Muscle of leg (tissue), 11 donors: ENCODE data around the gene POC1B. TPM values are rescaled to one million over a fixed set of nuclear protein-coding genes. Genes with fewer than 3 reads are reported as not detected.

Experiments used
- DNase-seq: peaks from one replicate; pipeline ENCODE4 v3.0.0; 2013
- H3K27ac ChIP-seq: one replicate; pipeline ENCODE4 v1.5.1; 2013; ENCODE audit warnings: mild to moderate bottlenecking, low read length, control low read depth
- H3K27me3 ChIP-seq: one replicate; pipeline ENCODE4 v1.6.1; 2013; ENCODE audit warnings: low read length; ENCODE audit not compliant: control insufficient read depth, insufficient read depth
- H3K36me3 ChIP-seq: one replicate; pipeline ENCODE4 v1.6.1; 2013; ENCODE audit warnings: low read length; ENCODE audit not compliant: control insufficient read depth, insufficient read depth
- H3K4me1 ChIP-seq: one replicate; pipeline ENCODE4 v1.6.1; 2013; ENCODE audit warnings: low read length; ENCODE audit not compliant: control insufficient read depth, insufficient read depth
- H3K4me3 ChIP-seq: one replicate; pipeline ENCODE4 v1.5.1; 2013; ENCODE audit warnings: low read length, control low read depth
- H3K9me3 ChIP-seq: replicated peaks from 2 replicates; pipeline ENCODE4 v1.6.1; 2013; ENCODE audit warnings: low read depth, low read length; ENCODE audit not compliant: control insufficient read depth
- WGBS: methylation state at CpG from one replicate; pipeline ENCODE4 v1.1.5; 2013; ENCODE audit warnings: missing lambda C conversion rate; ENCODE audit not compliant: insufficient coverage; 5-methylcytosine and 5-hydroxymethylcytosine counted together
- polyA plus RNA-seq, 8 donors: library from polyadenylated mRNA; unstranded; fragments of 120-200 nt; gene quantifications; one replicate each; pipeline versions ENCODE4 v1.2.1 to v1.2.3, GENCODE V29; 2013; ENCODE audit warnings: inconsistent platforms in 1 of 8, low replicate concordance in 1 of 8; ENCODE audit not compliant: insufficient read length in 8 of 8, insufficient read depth in 1 of 8
- total RNA-seq: library from RNA; stranded (reverse); fragments of 120-200 nt; gene quantifications from one replicate; pipeline ENCODE4 v1.2.4, GENCODE V29; 2013

The POC1B gene
- total and polyA plus RNA-seq, 9 donors, result 6.4 to 15.9 (median 9.9) TPM

DNA sequence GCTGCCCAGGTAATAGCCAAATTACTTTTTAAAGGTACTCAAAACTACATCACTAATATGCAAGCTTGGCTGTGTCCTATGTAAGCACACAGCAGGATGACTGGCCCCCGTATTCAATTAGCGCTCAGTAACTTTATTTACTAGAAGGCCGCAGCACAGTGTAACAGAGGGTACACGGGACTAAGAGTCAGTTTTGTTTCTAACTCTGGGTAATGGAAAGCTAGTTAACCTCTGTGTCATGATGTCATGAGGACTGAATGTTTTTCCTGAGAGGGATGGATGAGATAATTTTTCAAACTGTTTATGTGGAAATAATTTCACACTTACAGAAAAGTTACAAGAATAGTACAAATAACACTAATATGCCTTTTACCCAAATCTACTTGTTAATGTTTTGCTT, 28.4 kb downstream of the POC1B start:
- WGBS, result 85% methylated on average over 2 of the region's 4 CpGs
- Histone ChIP-seq H3K9me3 (no peaks in the 10 kb centered on the region), H3K36me3 (no peaks in the 10 kb centered on the region), H3K4me3 (no peak overlapping the region), H3K27me3 (no peaks in the 10 kb centered on the region), H3K4me1 (no peaks in the 10 kb centered on the region), H3K27ac (no peak overlapping the region)
- no peak for DNase-seq

DNA sequence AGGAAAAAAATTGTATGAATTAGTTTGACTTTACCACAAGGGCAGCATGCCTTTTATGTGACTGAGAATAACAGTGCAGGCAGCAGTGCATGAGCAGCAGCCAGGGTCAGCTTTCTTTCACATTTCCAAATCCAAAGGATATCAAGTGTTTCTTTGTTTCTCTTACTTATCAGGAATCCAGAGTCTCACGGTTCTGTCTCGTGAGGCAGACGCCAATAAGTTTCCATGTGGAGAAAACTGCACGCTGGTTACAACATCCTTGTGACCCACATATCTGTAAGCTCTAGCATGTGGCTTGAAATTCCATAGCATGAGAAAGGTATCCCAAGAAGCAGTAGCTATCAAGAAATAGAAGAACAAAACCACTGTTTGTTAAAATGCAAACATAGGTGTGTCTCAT, 28.8 kb downstream of the POC1B start:
- H3K9me3 ChIP-seq, result no peaks in the 10 kb centered on the region
- DNase-seq, result no peak
- H3K4me3 ChIP-seq, result no peak overlapping the region
- no peak overlapping the region for H3K27ac ChIP-seq
- no peaks in the 10 kb centered on the region for H3K36me3 ChIP-seq
- H3K27me3 ChIP-seq, result no peaks in the 10 kb centered on the region
- H3K4me1 ChIP-seq, result no peaks in the 10 kb centered on the region
- WGBS, result 37% methylated on average over 4 of the region's 4 CpGs

DNA sequence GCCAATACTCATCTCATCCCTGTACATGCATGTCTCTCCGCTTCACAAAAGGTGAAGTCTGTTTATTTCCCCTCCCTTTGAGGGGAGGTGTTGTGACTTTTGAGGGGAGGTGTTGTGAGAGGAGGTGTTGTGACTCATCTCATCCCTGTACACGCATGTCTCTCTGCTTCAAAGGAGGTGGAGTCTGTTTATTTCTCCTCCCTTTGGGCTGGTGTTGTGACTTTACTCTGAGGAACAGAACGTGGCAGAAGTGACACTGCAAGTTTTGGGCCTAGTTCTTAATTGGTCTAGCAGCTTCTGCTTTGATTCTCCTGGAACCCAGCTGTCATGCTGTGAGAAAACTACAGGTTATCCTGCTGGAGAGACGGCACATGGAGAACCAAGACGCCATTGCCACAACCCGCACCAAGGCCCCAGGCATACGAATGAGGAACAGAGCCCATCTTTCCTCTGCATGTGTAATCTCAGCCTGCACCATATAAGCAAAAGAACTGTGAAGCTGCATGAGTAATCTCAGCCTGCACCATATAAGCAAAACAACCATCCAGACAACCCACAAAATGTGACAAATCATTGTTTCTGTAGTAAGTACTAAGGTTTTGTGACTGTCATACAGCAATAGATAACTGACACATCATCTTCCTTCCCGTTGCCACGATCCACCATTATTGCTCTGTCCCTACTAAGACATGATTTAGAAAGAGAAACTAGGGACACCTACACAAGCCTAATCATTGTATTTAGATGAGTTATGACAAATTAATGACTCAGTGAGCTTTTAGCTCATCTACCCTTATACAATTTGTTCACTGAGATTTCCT, 31.2 kb downstream of the POC1B start:
- H3K27me3 ChIP-seq, result no peaks in the 10 kb centered on the region
- DNase-seq, result no peak
- 76% methylated on average over 5 of the region's 9 CpGs for WGBS
- no peak overlapping the region for H3K27ac ChIP-seq
- H3K4me1 ChIP-seq, result no peaks in the 10 kb centered on the region
- H3K9me3 ChIP-seq, result no peaks in the 10 kb centered on the region
- H3K36me3 ChIP-seq, result peaks cover 7% of the 10 kb centered on the region
- no peak overlapping the region for H3K4me3 ChIP-seq

DNA sequence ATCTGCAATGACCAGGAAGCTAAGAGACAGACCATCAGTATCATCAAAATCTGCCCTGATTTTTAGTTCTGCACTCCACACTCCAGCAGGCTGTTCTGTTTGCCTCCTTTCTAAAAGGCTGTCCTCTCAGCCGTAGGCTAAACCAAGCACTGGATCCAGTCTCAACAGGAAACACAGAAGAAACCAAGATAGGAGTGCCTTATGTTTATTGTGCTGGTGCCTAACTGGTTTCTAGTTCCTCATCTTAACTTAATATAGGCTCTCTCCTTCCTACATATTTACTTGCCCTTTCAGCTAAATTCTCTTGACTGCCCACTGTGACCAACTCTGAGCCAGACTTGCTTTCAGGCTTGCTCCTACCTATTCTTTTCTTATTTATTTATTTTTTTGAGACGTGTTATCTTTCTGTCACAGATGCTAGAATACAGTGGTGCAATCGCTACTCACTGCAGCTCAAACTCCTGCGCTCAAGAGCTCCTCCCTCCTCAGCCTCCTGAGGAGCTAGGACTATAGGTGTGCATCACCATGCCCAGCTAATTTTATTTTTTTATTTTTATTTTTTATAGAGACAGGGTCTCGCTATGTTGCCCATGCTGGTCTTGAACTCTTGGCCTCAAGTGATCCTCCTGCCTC, 32.1 kb downstream of the POC1B start:
- Histone ChIP-seq H3K36me3 (peaks cover 12% of the 10 kb centered on the region), H3K27ac (no peak overlapping the region), H3K4me1 (no peaks in the 10 kb centered on the region), H3K4me3 (no peak overlapping the region), H3K27me3 (no peaks in the 10 kb centered on the region), H3K9me3 (no peaks in the 10 kb centered on the region)
- DNase-seq, result peak; percentile 32
- WGBS, result 92% methylated on average over 2 of the region's 5 CpGs

DNA sequence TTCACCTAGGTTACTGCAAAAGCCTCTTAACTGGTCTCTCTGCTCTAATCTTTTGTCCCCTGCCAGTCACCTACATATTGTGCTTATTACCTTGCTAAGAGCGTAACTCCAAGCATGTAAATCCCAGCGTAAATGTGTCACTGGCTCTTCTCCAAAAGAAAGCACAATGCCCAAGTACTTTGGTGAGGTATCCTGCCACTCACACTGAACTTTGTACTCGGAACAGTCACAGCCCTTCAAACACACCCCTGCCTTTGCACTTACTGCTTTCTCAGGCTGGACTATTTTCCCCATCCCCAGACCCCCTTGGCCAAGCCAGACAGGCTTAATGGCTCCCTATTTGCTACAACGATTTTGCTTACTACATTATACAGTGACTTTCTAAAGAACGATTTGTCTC, 33.0 kb downstream of the POC1B start:
- Histone ChIP-seq H3K27ac (no peak overlapping the region), H3K4me1 (no peaks in the 10 kb centered on the region), H3K9me3 (no peaks in the 10 kb centered on the region), H3K36me3 (peaks cover 13% of the 10 kb centered on the region), H3K27me3 (no peaks in the 10 kb centered on the region), H3K4me3 (no peak overlapping the region)
- WGBS, result 51% methylated on average over 4 of the region's 5 CpGs
- no peak for DNase-seq

DNA sequence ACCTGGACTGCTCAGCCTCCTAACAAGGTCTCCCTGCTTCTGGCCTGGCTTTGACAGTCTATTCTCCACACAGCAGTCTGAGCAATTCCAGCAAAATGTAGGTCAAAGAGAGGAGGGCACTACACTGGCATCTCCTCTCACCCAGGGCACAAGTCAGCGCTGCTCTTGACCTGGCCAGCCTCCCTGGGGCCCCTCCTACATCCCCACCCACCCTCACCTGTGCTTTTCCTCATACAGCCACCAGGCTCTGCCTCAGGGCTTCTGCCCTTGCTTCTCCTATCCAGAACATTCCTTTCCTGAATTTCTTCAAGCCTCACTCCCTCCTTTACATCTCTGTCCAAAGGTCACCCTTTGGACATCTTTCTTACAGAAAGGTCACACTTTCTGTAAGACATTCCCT, 34.9 kb downstream of the POC1B start:
- Histone ChIP-seq H3K4me3 (no peak overlapping the region), H3K27me3 (no peaks in the 10 kb centered on the region), H3K4me1 (no peaks in the 10 kb centered on the region), H3K36me3 (peaks cover 13% of the 10 kb centered on the region), H3K27ac (no peak overlapping the region), H3K9me3 (no peaks in the 10 kb centered on the region)
- 100% methylated on average over 1 of the region's 1 CpG for WGBS
- DNase-seq, result no peak

DNA sequence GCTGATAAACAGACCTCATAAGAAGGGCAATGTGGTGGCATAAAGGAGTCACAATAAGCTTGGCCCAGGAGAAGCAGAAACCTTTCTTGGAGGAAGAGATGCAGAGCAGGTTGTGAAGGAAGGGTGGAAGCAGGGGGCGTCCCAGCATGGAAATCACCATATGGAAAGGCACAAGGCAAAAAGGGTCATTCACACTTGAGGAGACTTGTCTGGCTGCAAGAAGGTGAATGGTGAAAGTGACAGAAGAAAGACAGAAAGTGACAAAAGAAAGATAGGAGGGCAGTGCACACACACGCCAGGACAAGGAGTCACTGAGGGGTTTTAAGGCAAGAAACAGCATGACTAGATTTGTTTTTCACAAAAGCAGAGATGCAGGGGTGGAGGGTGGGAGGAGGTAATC, 39.6 kb downstream of the POC1B start:
- H3K4me1 ChIP-seq, result no peaks in the 10 kb centered on the region
- H3K4me3 ChIP-seq, result no peak overlapping the region
- no peak overlapping the region for H3K27ac ChIP-seq
- peaks cover 13% of the 10 kb centered on the region for H3K36me3 ChIP-seq
- H3K9me3 ChIP-seq, result no peaks in the 10 kb centered on the region
- no peak for DNase-seq
- 90% methylated on average over 2 of the region's 2 CpGs for WGBS
- H3K27me3 ChIP-seq, result no peaks in the 10 kb centered on the region

DNA sequence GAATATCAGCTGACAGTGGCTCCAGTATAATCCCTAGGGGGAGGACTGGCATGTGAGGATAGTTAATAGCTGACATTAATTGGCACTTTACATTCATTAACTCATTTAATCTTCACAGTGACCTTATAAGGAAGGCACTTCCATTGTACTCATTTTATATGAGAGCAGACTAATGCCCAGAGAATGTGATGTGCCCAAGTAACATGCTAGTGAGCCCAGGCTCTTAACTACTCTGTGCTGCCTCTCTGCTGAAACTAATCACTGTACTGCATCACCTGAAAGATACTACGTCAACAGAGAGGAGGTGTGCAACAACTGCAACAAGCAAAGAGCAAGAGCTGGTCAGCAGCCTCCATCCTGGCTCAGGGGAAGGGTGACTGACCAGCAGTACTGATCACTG, 41.4 kb downstream of the POC1B start:
- no peak for DNase-seq
- Histone ChIP-seq H3K36me3 (peaks cover 5% of the 10 kb centered on the region), H3K4me3 (no peak overlapping the region), H3K4me1 (no peaks in the 10 kb centered on the region), H3K9me3 (no peaks in the 10 kb centered on the region), H3K27ac (no peak overlapping the region), H3K27me3 (no peaks in the 10 kb centered on the region)
- no CpG with 5 or more reads among the region's 1 CpG for WGBS

DNA sequence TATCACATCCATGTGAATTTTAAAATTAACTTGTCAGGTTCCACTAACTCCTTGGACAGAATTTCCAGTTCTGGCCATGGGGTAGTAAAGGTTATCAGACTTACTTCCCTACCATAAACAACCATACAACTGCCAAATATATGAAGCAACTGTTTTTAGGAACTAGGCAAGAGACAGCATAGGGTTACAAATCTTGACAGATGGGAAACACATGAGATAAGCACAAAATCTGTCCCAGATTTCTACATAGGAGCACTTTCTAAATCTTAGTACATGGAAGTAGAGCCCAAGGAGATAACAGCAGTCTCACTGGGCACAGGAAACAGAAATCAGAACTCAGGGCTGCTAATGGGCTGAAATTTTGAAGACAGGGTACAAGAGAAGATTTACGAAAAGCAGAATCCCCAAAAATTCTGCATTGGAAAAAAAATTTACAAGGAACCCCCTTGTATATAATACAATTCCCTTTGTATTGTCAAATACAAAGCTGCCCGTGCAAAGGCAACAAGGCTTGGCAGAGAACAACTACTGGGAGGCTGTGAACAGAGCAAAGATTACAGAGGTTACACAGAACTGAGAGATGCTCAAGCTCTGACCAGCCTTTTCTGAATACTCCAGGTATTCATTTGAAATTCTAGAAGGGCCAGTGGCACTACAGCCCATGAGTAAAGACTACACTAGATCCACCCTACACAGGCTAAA, 44.5 kb downstream of the POC1B start:
- Histone ChIP-seq H3K36me3 (no peaks in the 10 kb centered on the region), H3K4me3 (no peak overlapping the region), H3K27ac (no peak overlapping the region), H3K9me3 (no peaks in the 10 kb centered on the region), H3K4me1 (no peaks in the 10 kb centered on the region), H3K27me3 (no peaks in the 10 kb centered on the region)
- WGBS, result no CpG with 5 or more reads among the region's 2 CpGs
- no peak for DNase-seq

DNA sequence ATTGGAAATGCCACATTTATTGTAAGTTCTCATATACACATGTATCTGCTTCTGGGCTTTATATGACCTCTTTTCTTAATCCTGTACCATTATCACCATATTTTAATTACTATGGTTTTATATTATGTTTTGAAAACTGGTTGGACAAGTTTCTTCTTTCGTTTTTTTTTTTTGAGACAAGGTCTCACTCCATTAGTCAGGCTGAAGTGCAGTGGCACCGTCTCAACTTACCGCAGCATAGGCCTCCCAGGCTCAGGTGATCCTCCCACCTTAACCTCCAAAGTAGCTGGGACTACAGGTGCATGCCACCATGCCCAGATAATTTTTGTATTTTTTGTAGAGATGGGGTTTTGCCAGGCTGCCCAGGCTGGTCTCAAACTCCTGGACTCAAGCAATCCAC, 45.9 kb downstream of the POC1B start:
- Histone ChIP-seq H3K9me3 (no peaks in the 10 kb centered on the region), H3K4me3 (no peak overlapping the region), H3K4me1 (no peaks in the 10 kb centered on the region), H3K36me3 (no peaks in the 10 kb centered on the region), H3K27ac (no peak overlapping the region), H3K27me3 (no peaks in the 10 kb centered on the region)
- WGBS, result no CpG with 5 or more reads among the region's 3 CpGs
- no peak for DNase-seq
